Activated CD4-positive, alpha-beta T cell treated with anti-CD3 and anti-CD28 coated beads, Interleukin-2, amount 10 ng/mL, durations not matched to agents 24 days and 14 days (primary cell): ENCODE data around the gene ADAM11. TPM values are rescaled to one million over a fixed set of nuclear protein-coding genes. Genes with fewer than 3 reads are reported as not detected.

Source experiments
- DNase-seq: peaks from one replicate; pipeline ENCODE4 v3.0.0; 2022
- H3K27ac Mint-ChIP-seq: one replicate; pipeline ENCODE4 v1.8.0; 2022; ENCODE audit warnings: mild to moderate bottlenecking, mixed read lengths
- H3K27me3 Mint-ChIP-seq: one replicate; pipeline ENCODE4 v1.8.0; 2022; ENCODE audit warnings: mixed read lengths
- H3K36me3 Mint-ChIP-seq: one replicate; pipeline ENCODE4 v1.8.0; 2022; ENCODE audit warnings: low read depth, mild to moderate bottlenecking, mixed read lengths
- H3K4me1 Mint-ChIP-seq: one replicate; pipeline ENCODE4 v1.8.0; 2021; ENCODE audit warnings: mixed read lengths
- H3K4me3 Mint-ChIP-seq: one replicate; pipeline ENCODE4 v1.8.0; 2022; ENCODE audit warnings: mild to moderate bottlenecking, moderate library complexity, mixed read lengths
- H3K9me3 Mint-ChIP-seq: one replicate; pipeline ENCODE4 v1.8.0; 2021; ENCODE audit warnings: mixed read lengths
- intact Hi-C: fragments of 100-400 bp; cut with micrococcal nuclease; formaldehyde crosslinking; loops from one replicate; pipeline ENCODE4 v1.15.1; 2023
- total RNA-seq: library from RNA; stranded (reverse); gene quantifications from 2 replicates; pipeline ENCODE4 v1.2.3, GENCODE V29; 2022

ADAM11 gene
- total RNA-seq, 1 donor from 2014 or later = 0.12 TPM

DNA sequence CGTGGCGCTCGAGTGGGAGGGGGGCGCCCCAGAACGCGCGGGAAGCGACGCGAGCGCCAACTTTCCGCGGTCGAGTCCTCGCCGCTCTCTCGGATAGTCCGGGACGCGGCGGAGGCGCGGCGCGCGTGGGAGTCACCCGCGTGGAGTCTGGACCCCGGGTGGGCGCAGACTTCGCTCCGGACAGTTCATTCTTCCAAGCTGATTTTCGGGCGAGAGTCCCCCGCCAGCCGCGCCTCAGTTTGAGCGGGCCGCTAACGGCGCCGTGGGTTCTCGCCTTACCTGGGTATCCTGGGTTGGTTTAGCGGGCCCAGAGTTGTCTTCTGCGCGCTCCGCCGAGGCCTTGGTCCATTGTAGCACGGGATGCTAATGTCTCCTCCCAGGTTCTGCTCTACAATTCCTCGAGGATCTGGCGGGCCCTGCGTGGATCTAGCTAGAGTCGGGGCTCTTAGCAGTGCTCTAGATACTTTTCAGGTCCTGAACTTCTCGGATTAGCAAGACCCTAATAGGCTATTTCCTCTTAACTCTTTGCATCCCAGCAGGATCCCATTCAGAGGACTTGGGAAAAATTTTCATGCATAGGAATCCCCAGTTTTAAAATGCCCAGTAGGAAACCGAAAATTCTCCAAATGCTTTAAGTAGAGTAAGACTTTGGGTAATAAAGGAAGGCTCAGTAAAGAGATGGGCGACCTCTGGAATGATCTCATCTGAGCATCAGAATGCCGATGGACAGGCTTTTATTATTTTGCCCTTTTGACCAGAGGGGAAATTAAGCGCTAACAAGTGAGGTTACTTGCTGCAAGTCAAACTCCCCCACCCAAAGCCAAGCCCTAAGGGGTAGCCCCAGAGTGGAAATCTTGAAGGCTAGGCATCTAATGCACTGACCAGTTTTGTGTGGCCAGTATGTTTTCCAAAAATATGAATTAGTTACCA lies 71.8 kb downstream of the ADAM11 start:
- H3K27ac Mint-ChIP-seq = peak overlapping the region; percentile 65
- intact Hi-C loops = no loop called here
- no peaks in the 10 kb centered on the region for H3K36me3 Mint-ChIP-seq
- H3K4me3 Mint-ChIP-seq = peak overlapping the region; percentile 74
- H3K9me3 Mint-ChIP-seq = no peaks in the 10 kb centered on the region
- peaks cover 60% of the 10 kb centered on the region for H3K27me3 Mint-ChIP-seq
- DNase-seq = peak; percentile 70
- H3K4me1 Mint-ChIP-seq = peaks cover 10% of the 10 kb centered on the region

DNA sequence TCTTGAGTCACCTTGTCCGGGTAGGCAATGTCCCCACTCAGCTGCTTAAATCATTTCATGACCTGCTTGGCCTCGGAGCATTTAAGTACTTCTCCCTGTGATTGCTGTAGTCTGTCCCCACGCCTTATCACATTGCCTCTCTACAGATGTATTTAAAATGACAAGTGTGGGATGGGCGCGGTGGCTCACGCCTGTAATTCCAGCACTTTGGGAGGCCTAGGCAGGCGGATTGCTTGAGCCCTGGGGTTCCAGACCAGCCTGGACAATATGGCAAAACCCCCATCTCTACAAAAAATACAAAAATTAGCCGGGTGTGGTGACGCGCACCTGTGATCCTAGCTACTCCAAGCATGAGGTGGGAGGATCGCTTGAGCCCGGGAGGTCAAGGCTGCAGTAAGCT lies 72.6 kb downstream of the ADAM11 start:
- intact Hi-C loops = no loop called here
- Mint-ChIP-seq H3K9me3 (no peaks in the 10 kb centered on the region), H3K27me3 (peaks cover 58% of the 10 kb centered on the region), H3K4me3 (no peak overlapping the region), H3K36me3 (no peaks in the 10 kb centered on the region), H3K4me1 (peaks cover 10% of the 10 kb centered on the region), H3K27ac (no peak overlapping the region)
- DNase-seq = no peak

Other genes with a start within 250 kb of the ADAM11 start
- not detected in 2 replicates for gene FZD2, start 201.5 kb upstream of the ADAM11 start, total RNA-seq
- 0.14 and 0.42 TPM in 2 replicates for gene MEIOC, start 102.5 kb upstream of the ADAM11 start, total RNA-seq
- 42.7 and 43.9 TPM in 2 replicates for gene CCDC43, start 69.2 kb upstream of the ADAM11 start, total RNA-seq
- gene DBF4B, start 50.3 kb upstream of the ADAM11 start, total RNA-seq = 25.2 and 25.7 TPM in 2 replicates
- gene GJC1, start 71.3 kb downstream of the ADAM11 start, total RNA-seq = 6.1 and 7.5 TPM in 2 replicates
- gene HIGD1B, start 88.9 kb downstream of the ADAM11 start, total RNA-seq = not detected in 2 replicates
- gene EFTUD2, start 140.5 kb downstream of the ADAM11 start, total RNA-seq = 244 and 262 TPM in 2 replicates
- gene GFAP, start 156.5 kb downstream of the ADAM11 start, total RNA-seq = not detected in 2 replicates
- 42.1 and 42.7 TPM in 2 replicates for gene KIF18B, start 188.8 kb downstream of the ADAM11 start, total RNA-seq
- 0.21 and 0.42 TPM in 2 replicates for gene C1QL1, start 209.3 kb downstream of the ADAM11 start, total RNA-seq